ENCODE results near the gene DHRS4L2.

GRCh38 chr14:23941669-23942068, 47.1 kb upstream of the DHRS4L2 start:
- TF ChIP-seq CTCF (IDR thresholded peaks at IDR 0.05): no peak
- TF ChIP-seq POLR2A (IDR thresholded peaks at IDR 0.05): no peak
- TF ChIP-seq POLR2AphosphoS5 (IDR thresholded peaks at IDR 0.05; ENCODE audit: insufficient read depth in 1 of 2, low read depth in 1 of 2): no peak
